ENCODE measurements around the gene PAAF1. TPM values are rescaled to one million over a fixed set of nuclear protein-coding genes. Genes with fewer than 3 reads are reported as not detected.
"Not testable (repeated sequence)": the region's sequence is repeated elsewhere in the genome, so short reads cannot be mapped to it uniquely, and the experiment has no call there.

PAAF1 gene
- polyA plus RNA-seq, 1 donor from 2014 or later, result 16.8 TPM

DNA sequence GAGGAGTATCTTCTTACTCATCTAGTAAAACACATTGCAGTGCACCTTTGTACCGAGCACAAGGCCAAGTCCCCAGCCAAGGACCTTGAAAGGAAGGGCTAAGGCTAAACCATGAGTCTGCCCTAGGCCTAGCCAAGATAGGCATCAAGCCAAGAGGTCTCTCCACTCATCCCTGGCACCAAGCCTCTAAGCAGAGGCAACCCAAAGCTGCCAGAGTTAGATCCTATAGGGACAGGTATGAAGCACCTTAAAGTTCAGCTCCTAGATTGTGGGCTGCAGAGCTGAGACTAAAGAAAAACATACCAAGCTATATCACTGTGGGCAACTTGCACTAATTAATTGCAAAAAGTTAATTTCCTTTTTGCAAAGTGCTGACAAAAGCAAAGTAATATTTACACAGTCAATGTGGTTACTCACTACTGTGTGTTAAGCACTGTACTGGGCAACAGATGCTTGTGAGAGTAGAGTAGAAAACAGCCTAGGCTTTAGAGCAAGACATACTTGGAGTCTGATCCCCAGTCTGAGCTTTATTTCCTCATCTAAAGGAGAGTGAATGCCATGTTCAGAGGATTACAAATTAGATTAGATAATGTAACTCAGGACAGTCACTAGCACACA is 7.4 kb upstream of the PAAF1 start:
- H3K36me3 Mint-ChIP-seq, result peaks cover 12% of the 10 kb centered on the region
- no peaks in the 10 kb centered on the region for H3K9me3 Mint-ChIP-seq
- no peak overlapping the region for H3K27ac Mint-ChIP-seq

DNA sequence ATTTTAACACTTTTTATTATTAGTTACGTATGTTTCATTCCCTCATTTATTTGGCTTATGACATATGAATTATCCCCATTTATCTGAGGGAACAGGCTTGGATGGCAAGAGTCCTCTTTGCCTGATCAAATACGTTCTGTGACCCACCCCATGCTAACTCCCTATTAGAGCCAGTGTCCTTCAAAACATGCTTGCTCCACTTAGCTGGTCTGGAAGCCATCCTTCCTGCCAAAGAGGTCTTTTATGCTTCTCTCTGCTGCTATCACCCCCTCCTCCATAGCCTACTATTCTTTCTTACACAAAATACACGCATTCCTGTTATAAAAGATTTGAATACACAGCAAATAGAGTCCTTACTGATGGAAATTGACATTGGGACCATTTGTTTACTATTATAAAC is 6.5 kb upstream of the PAAF1 start:
- Mint-ChIP-seq H3K4me3 (peak overlapping the region in 1 of 4 donors; percentile 48), H3K27ac (no peak overlapping the region), H3K4me1 (peaks cover 4 to 8% (median 5%) of the 10 kb centered on the region in 3 donors), H3K36me3 (peaks cover 9% of the 10 kb centered on the region), H3K9me3 (no peaks in the 10 kb centered on the region), H3K27me3 (no peaks in the 10 kb centered on the region)

More for the DNA sequence above, 7.4 kb upstream of the PAAF1 start:
- H3K4me1 Mint-ChIP-seq, result peaks cover 0 to 2% (median 0%) of the 10 kb centered on the region in 3 donors
- H3K27me3 Mint-ChIP-seq, result no peaks in the 10 kb centered on the region
- H3K4me3 Mint-ChIP-seq, result peak overlapping the region in 1 of 4 donors; percentile 48

DNA sequence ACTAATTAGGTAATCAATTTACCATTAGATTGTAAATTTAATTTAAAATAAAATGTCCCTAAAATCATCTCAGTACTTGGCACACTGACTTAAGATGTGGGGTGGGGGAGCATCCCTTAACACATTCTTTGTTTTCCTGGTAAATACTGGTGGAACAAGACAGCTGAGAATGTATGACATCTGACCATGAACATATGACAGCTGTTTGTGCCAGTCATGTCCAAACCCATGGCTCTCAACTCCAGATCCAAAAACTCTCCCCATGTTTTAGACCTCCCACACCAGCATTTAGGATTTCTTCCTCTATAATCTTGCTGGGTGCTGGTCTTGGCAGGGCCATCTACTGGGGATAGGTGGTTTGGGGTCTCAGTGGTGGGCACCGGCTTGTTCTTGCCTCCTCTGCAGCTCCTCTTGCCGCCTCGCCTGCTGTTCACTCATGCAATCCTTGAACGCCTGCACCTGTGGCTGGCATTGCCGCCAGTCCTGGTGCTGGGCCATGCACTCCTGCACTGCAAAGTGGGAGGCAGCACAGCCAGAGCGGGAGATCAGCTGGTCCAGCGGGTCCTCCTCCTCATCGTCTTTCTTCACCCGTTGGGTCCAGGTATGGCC is 3.9 kb upstream of the PAAF1 start:
- Mint-ChIP-seq H3K27ac (no peak overlapping the region), H3K4me3 (no peak overlapping the region), H3K9me3 (no peaks in the 10 kb centered on the region), H3K4me1 (peaks cover 19 to 23% (median 19%) of the 10 kb centered on the region in 3 donors), H3K27me3 (no peaks in the 10 kb centered on the region), H3K36me3 (peaks cover 7% of the 10 kb centered on the region)

DNA sequence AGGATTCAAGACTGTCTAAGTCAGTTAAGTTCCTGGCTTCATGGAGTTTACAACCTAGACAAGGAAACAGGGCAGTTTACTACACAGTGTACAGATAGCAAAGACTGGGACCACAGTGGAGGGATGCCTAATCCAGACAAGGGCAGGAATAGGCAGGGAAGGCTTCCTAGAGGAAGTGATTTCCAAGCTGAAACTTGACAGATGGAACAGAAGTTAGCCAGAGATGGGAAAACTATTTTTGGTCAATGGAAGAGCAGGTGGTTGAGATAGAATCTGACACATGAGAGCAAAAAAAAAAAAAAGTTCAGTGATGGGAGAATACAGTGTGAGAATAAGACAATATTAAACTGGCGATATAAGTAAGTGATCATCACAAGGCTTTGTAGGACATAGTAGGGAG is 1.4 kb upstream of the PAAF1 start:
- peaks cover 5% of the 10 kb centered on the region for H3K36me3 Mint-ChIP-seq
- H3K4me1 Mint-ChIP-seq, result peaks cover 19 to 23% (median 21%) of the 10 kb centered on the region in 3 donors
- H3K27me3 Mint-ChIP-seq, result no peaks in the 10 kb centered on the region
- H3K27ac Mint-ChIP-seq, result peak overlapping the region in 2 of 3 donors; percentile 61 to 97
- peak overlapping the region; percentile 94 to 100 (median 97) for H3K4me3 Mint-ChIP-seq
- no peaks in the 10 kb centered on the region for H3K9me3 Mint-ChIP-seq

DNA sequence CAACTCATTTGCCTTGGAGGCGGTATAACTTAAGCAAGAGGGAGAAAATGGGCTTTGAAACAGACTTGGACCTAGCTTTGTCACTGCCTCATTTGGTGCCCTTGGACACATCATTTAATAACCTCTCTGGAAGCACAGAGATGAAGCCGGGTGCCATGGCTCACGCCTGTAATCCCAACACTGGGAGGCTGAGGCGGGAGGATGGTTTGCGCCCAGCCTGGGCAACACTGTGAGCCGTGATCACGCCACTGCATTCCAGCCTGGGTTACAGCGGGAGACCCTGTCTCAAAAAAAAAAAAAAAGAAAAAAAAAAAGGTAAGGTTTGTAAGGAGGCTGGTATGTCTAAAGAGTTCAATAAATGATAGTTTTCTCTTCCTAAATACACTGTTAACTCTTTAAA is 959 bp upstream of the PAAF1 start:
- peaks cover 19 to 23% (median 21%) of the 10 kb centered on the region in 3 donors for H3K4me1 Mint-ChIP-seq

DNA sequence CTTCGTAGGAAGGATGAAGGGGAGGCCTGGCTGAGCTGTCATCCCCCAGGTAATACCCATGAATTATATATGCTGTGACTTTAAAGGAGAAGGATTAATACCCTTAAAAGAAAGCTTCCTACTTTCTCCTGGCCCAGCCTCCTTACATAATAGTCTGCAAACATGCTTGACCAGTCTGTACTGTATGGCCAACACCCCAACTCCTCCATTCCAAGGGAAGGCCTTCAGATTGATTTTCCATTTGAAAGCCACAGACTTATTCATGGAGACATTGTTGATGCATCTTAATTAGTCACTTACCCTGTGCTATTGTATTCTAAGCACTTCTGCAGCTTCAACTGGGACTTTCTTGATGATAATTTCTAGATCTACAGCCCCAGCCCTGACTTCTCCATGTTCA is 2.0 kb downstream of the PAAF1 start:
- Mint-ChIP-seq H3K4me3 (peak overlapping the region in 3 of 4 donors; percentile 14 to 96 (median 17)), H3K9me3 (no peaks in the 10 kb centered on the region), H3K4me1 (peaks cover 19 to 23% (median 21%) of the 10 kb centered on the region in 3 donors), H3K36me3 (no peaks in the 10 kb centered on the region), H3K27me3 (no peaks in the 10 kb centered on the region), H3K27ac (peak overlapping the region in 1 of 3 donors; percentile 30)

More for the DNA sequence above, 959 bp upstream of the PAAF1 start:
- Mint-ChIP-seq H3K36me3 (peaks cover 4% of the 10 kb centered on the region), H3K4me3 (peak overlapping the region; percentile 94 to 100 (median 97)), H3K27ac (peak overlapping the region in 2 of 3 donors; percentile 61 to 97), H3K27me3 (no peaks in the 10 kb centered on the region), H3K9me3 (no peaks in the 10 kb centered on the region)

DNA sequence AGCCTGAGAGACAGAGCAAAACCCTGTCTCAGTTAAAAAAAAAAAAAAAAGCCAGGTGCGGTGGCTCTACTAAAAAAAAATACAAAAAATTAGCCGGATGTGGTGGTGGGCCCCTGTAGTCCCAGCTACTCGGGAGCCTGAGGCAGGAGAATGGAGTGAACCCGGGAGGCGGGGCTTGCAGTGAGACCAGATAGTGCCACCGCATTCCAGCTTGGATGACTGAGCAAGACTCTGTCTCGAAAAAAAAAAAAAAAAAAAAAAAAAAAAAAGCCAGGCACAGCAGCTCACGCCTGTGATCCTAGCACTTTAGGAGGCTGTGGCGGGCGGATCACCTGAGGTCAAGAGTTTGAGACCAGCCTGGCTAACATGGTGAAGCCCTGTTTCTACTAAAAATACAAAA is 3.6 kb downstream of the PAAF1 start:
- H3K9me3 Mint-ChIP-seq, H3K36me3 Mint-ChIP-seq, H3K4me3 Mint-ChIP-seq, H3K27ac Mint-ChIP-seq, H3K27me3 Mint-ChIP-seq: not testable (repeated sequence)
- H3K4me1 Mint-ChIP-seq, result peaks cover 11 to 16% (median 13%) of the 10 kb centered on the region in 3 donors

DNA sequence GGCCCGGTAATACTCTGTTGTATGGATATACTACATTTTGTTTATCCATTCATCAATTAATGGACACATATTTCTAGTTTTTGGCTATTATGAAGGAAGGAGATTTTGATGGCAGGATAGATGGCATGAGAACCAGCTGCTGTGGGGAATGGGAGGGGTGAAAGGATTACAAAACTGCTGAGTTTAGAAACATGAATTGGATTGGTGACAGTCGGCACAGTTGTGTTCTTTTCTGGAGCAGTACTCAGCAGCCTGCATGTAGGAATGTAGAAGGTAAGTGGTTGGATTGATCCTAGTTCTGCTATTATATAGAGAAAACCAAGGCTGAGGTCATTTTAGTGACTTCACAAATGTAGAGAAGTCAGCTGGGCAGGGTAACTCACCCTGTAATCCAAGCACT is 7.1 kb downstream of the PAAF1 start:
- Mint-ChIP-seq H3K27ac (no peak overlapping the region), H3K4me3 (no peak overlapping the region), H3K9me3 (no peaks in the 10 kb centered on the region), H3K4me1 (peaks cover 0 to 4% (median 4%) of the 10 kb centered on the region in 3 donors), H3K36me3 (peaks cover 9% of the 10 kb centered on the region), H3K27me3 (no peaks in the 10 kb centered on the region)

DNA sequence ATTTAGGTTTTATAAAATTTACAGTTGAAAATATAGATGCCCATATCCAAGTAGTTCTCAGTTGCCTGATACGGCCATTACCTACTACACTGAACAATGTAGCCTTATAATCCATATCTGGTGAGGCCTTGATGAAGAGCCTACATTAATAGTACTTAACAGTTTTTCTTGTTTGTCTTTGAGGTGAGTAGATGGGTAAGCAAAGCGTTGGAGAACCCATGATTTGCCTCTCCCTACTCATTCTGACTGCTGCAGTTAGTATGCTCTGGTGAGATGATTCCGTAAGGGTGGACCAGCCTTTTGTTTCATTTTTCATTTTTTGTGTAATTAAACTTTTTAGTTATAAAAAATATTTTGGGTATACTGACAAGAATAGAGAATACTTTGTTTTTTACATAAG is 11.4 kb downstream of the PAAF1 start:
- Mint-ChIP-seq H3K4me1 (peaks cover 0 to 4% (median 1%) of the 10 kb centered on the region in 3 donors), H3K36me3 (peaks cover 14% of the 10 kb centered on the region), H3K9me3 (no peaks in the 10 kb centered on the region), H3K4me3 (no peak overlapping the region), H3K27ac (no peak overlapping the region), H3K27me3 (no peaks in the 10 kb centered on the region)

DNA sequence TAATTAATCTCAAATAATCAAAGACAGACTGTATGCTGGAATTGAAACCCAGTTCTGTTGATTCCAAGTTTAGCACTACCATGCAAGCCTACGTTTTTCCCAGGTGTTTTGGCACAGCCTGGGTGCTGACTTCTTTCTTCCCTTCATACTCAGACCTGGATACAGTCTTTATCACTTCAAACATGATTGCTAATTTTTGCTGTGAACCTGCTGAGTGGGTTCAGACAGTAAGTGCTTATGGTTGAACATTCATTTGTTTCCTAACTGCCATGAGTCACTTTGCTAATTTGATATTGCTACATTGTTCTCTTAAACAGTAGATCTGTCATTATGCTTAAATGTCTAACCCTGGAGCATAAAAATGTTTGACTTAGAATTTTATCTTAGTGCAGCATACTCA is 12.2 kb downstream of the PAAF1 start:
- no peak overlapping the region for H3K4me3 Mint-ChIP-seq
- H3K4me1 Mint-ChIP-seq, result peaks cover 0 to 4% (median 1%) of the 10 kb centered on the region in 3 donors
- H3K36me3 Mint-ChIP-seq, result peaks cover 14% of the 10 kb centered on the region
- no peak overlapping the region for H3K27ac Mint-ChIP-seq
- H3K27me3 Mint-ChIP-seq, result no peaks in the 10 kb centered on the region
- H3K9me3 Mint-ChIP-seq, result no peaks in the 10 kb centered on the region

DNA sequence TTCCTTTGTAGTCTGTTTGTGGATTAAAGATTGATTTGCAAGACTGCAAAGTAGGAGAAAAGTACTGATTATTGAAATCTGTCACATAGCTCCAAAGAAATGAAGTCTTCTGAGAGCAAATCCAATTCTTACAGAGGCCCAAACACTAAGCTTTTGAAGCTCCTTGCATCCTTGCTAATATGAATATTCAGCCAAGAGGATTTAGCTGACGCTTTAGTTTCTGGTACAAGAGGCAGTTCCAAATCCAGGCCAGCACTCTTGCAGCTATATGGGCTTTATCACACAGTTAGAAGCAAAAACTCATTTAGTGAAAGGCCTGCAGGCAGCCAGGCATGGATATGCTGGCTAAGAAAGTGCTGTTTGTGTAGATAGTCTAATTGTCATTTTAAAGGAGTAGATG is 12.7 kb downstream of the PAAF1 start:
- H3K4me1 Mint-ChIP-seq, result peaks cover 0 to 4% (median 1%) of the 10 kb centered on the region in 3 donors
- no peak overlapping the region for H3K4me3 Mint-ChIP-seq
- no peaks in the 10 kb centered on the region for H3K9me3 Mint-ChIP-seq
- H3K36me3 Mint-ChIP-seq, result peaks cover 14% of the 10 kb centered on the region
- H3K27ac Mint-ChIP-seq, result no peak overlapping the region
- no peaks in the 10 kb centered on the region for H3K27me3 Mint-ChIP-seq

DNA sequence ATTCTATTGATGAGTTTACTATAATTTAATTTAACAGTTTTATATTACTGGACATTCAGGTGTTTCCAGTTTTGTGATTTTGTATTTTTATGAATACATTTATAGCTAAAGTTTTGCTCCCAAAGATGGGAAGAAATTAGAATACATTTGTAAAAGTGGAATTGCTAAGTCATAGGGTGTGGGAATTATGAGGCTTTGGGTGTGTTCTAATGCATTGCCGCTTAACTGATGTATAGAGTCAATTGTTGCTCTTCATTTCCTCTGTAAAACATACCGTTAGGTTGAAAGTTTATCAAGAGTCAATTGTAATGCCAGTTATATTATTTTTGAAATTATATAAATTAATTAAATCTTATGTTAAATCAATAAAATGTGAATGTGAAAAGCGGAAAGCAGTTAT is 16.2 kb downstream of the PAAF1 start:
- Mint-ChIP-seq H3K4me3 (no peak overlapping the region), H3K27me3 (no peaks in the 10 kb centered on the region), H3K4me1 (no peaks in the 10 kb centered on the region), H3K9me3 (no peaks in the 10 kb centered on the region), H3K27ac (no peak overlapping the region), H3K36me3 (peaks cover 7% of the 10 kb centered on the region)

DNA sequence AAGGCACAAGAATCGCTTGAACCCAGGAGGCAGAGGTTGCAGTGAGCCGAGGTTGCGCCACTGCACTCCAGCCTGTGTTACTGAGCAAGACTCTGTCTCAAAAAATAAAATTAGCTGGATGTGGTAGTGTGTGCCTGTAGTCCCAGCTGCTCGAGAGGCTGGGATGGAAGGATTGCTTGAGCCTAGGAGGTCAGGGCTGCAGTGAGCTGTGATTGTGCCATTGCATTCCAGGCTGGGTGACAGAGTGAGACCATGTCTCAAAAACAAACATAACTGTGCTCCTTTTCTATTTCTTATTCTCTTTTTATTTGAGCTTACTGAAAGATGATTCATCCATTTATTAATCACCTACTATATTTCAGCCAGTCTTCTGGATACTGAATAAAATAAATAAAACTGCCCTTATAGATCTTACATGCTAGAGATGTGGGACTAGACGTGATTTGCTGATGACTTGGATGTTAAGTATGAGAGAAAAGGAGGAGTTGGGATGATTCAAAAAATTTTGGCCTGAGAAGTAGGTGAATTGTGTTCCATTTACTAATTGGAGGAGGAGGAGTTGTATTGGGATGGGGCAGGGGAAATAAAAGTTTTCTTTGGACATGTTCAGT is 18.0 kb downstream of the PAAF1 start:
- Mint-ChIP-seq H3K9me3 (no peaks in the 10 kb centered on the region), H3K27me3 (no peaks in the 10 kb centered on the region), H3K27ac (no peak overlapping the region), H3K36me3 (peaks cover 5% of the 10 kb centered on the region), H3K4me3 (no peak overlapping the region), H3K4me1 (no peaks in the 10 kb centered on the region)

DNA sequence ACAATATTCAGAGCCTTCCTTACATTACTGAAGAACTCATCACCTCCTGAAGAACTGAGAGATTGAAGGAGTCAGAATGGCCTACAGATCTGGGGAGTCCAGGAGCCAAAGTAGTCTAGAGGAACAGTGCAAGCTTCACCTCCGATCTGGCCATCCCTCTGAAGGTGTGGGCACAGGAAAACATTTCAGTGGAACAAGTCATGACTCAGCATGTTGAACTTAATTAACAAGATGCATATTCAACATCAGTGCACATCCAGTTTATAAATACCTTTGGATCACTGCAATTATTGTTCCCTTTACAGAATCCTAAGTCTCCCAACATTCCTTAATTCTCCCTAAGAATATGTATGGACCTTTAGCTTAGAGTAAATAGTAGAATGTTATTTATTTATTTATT is 25.5 kb downstream of the PAAF1 start:
- no peak overlapping the region for H3K27ac Mint-ChIP-seq
- no peak overlapping the region for H3K4me3 Mint-ChIP-seq
- no peaks in the 10 kb centered on the region for H3K27me3 Mint-ChIP-seq
- H3K36me3 Mint-ChIP-seq, result peaks cover 14% of the 10 kb centered on the region
- no peaks in the 10 kb centered on the region for H3K4me1 Mint-ChIP-seq
- no peaks in the 10 kb centered on the region for H3K9me3 Mint-ChIP-seq

DNA sequence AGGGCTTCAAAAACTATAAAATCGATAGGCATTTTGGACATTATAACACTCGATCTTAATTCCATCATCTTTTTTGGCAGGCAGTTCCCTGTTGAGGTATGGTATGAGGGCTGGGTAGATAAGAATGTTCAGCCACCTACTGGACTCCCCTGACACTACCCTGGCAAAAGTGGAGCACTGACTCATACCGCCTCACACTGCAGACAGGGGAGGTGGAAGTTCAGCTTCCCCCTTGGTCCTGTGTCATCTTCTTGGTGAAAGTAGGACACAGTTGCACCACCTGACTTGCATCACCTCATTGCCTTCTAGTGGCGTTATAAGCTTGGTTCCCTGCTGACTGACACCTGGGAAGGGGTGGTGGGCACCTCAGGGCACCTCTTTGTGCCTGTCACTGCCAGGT is 30.4 kb downstream of the PAAF1 start:
- no peak overlapping the region for H3K27ac Mint-ChIP-seq

More for the DNA sequence above, 30.4 kb downstream of the PAAF1 start:
- Mint-ChIP-seq H3K27me3 (no peaks in the 10 kb centered on the region), H3K4me1 (peaks cover 0 to 2% (median 0%) of the 10 kb centered on the region in 3 donors), H3K4me3 (no peak overlapping the region), H3K36me3 (peaks cover 10% of the 10 kb centered on the region), H3K9me3 (no peaks in the 10 kb centered on the region)
